H9 (cell line): ENCODE measurements around the gene EFNA1. TPM values are rescaled to one million over a fixed set of nuclear protein-coding genes. Genes with fewer than 3 reads are reported as not detected.

Experiments used
- DNase-seq: peaks from one replicate; pipeline ENCODE4 v3.0.0-alpha.2; 2017
- H2AFZ ChIP-seq: one replicate; pipeline ENCODE4 v1.6.1; 2013; ENCODE audit warnings: mild to moderate bottlenecking, low read length, control low read depth, moderate library complexity
- H2AK5ac ChIP-seq: 2 replicates; pipeline ENCODE4 v1.6.1; 2013; ENCODE audit warnings: low read length, control low read depth, mixed read lengths; ENCODE audit not compliant: insufficient read length
- H2BK120ac ChIP-seq: one replicate; pipeline ENCODE4 v1.6.1; 2013; ENCODE audit warnings: low read depth, mild to moderate bottlenecking, low read length, control low read depth, inconsistent platforms; ENCODE audit not compliant: poor library complexity, severe bottlenecking
- H2BK12ac ChIP-seq: 2 replicates; pipeline ENCODE4 v1.6.1; 2013; ENCODE audit warnings: low read length, control low read depth, mixed read lengths, low read depth; ENCODE audit not compliant: insufficient read length
- H2BK15ac ChIP-seq: 2 replicates; pipeline ENCODE4 v1.6.1; 2013; ENCODE audit warnings: low read depth, low read length, control low read depth
- H2BK20ac ChIP-seq: one replicate; pipeline ENCODE4 v1.6.1; 2013; ENCODE audit warnings: low read depth, mild to moderate bottlenecking, low read length, control low read depth, inconsistent platforms; ENCODE audit not compliant: poor library complexity, severe bottlenecking
- H2BK5ac ChIP-seq: 2 replicates; pipeline ENCODE4 v1.6.1; 2013; ENCODE audit warnings: low read length, control low read depth, mixed read lengths; ENCODE audit not compliant: insufficient read length
- H3K14ac ChIP-seq: 2 replicates; pipeline ENCODE4 v1.6.1; 2013; ENCODE audit warnings: low read length, control low read depth; ENCODE audit not compliant: insufficient read depth
- H3K18ac ChIP-seq: 2 replicates; pipeline ENCODE4 v1.6.1; 2013; ENCODE audit warnings: low read depth, mild to moderate bottlenecking, mixed read lengths, low read length, control low read depth; ENCODE audit not compliant: insufficient read length
- H3K23ac ChIP-seq: 2 replicates; pipeline ENCODE4 v1.6.1; 2013; ENCODE audit warnings: low read length, control low read depth, mixed read lengths, low read depth; ENCODE audit not compliant: insufficient read length
- H3K23me2 ChIP-seq: 2 replicates; pipeline ENCODE4 v1.6.1; 2013; ENCODE audit warnings: low read depth, mild to moderate bottlenecking, mixed read lengths, low read length, control low read depth; ENCODE audit not compliant: insufficient read length, poor library complexity, severe bottlenecking
- H3K27ac ChIP-seq: 2 replicates; pipeline ENCODE4 v1.5.1; 2013; ENCODE audit warnings: low read length, control low read depth, mixed read lengths, low read depth; ENCODE audit not compliant: insufficient read length
- H3K27me3 ChIP-seq: 2 replicates; pipeline ENCODE4 v1.6.1; 2013; ENCODE audit warnings: low read length, control low read depth, inconsistent platforms; ENCODE audit not compliant: insufficient read depth
- H3K4ac ChIP-seq: 2 replicates; pipeline ENCODE4 v1.6.1; 2013; ENCODE audit warnings: low read depth, mild to moderate bottlenecking, control low read depth, inconsistent platforms, low read length, moderate library complexity
- H3K4me1 ChIP-seq: 2 replicates; pipeline ENCODE4 v1.6.1; 2013; ENCODE audit warnings: low read length, control low read depth, inconsistent platforms; ENCODE audit not compliant: insufficient read depth
- H3K4me2 ChIP-seq: 2 replicates; pipeline ENCODE4 v1.6.1; 2013; ENCODE audit warnings: low read length, control low read depth, mixed read lengths; ENCODE audit not compliant: insufficient read length, insufficient read depth
- H3K56ac ChIP-seq: 2 replicates; pipeline ENCODE4 v1.6.1; 2013; ENCODE audit warnings: low read depth, mild to moderate bottlenecking, mixed read lengths, low read length, control low read depth; ENCODE audit not compliant: insufficient read length
- H3K79me1 ChIP-seq: 2 replicates; pipeline ENCODE4 v1.6.1; 2013; ENCODE audit warnings: low read depth, mild to moderate bottlenecking, moderate library complexity, low read length, control low read depth, inconsistent platforms; ENCODE audit not compliant: insufficient read depth, poor library complexity, severe bottlenecking
- H3K79me2 ChIP-seq: 2 replicates; pipeline ENCODE4 v1.6.1; 2013; ENCODE audit warnings: low read length, control low read depth, inconsistent platforms; ENCODE audit not compliant: insufficient read depth
- H3K9ac ChIP-seq: 2 replicates; pipeline ENCODE4 v1.6.1; 2013; ENCODE audit warnings: low read length, control low read depth, mixed read lengths; ENCODE audit not compliant: insufficient read length; ENCODE audit errors: extremely low read depth
- H3K9me3 ChIP-seq: one replicate; pipeline ENCODE4 v1.6.1; 2013; ENCODE audit warnings: low read depth, low read length, inconsistent platforms; ENCODE audit not compliant: control insufficient read depth
- H3T11ph ChIP-seq: one replicate; pipeline ENCODE4 v1.6.1; 2013; ENCODE audit warnings: mild to moderate bottlenecking, low read length, control low read depth, inconsistent platforms
- H4K20me1 ChIP-seq: one replicate; pipeline ENCODE4 v1.6.1; 2013; ENCODE audit not compliant: control insufficient read depth, insufficient read length, insufficient read depth
- H4K5ac ChIP-seq: 2 replicates; pipeline ENCODE4 v1.6.1; 2013; ENCODE audit warnings: low read depth, mild to moderate bottlenecking, mixed read lengths, low read length, control low read depth; ENCODE audit not compliant: insufficient read length
- H4K8ac ChIP-seq: replicated peaks from 2 replicates; pipeline ENCODE4 v1.6.1; 2013; ENCODE audit warnings: low read length, control low read depth, mixed read lengths, low read depth; ENCODE audit not compliant: insufficient read length
- H4K91ac ChIP-seq: 2 replicates; pipeline ENCODE4 v1.6.1; 2013; ENCODE audit warnings: low read depth, mild to moderate bottlenecking, moderate library complexity, mixed read lengths, low read length, control low read depth; ENCODE audit not compliant: insufficient read length
- H3K27ac Mint-ChIP-seq, 3 experiments: 2 replicates in 2 of 3; 3 replicates in 1 of 3; pipeline ENCODE4 v1.8.0; 2020 to 2021; ENCODE audit warnings: mixed read lengths in 3 of 3, mild to moderate bottlenecking in 1 of 3, moderate library complexity in 1 of 3
- H3K27me3 Mint-ChIP-seq: 2 replicates; pipeline ENCODE4 v1.8.0; 2021; ENCODE audit warnings: low read depth, mild to moderate bottlenecking, moderate library complexity, mixed read lengths
- H3K36me3 Mint-ChIP-seq, 3 experiments: 2 replicates in 2 of 3; 3 replicates in 1 of 3; pipeline ENCODE4 v1.8.0; 2020 to 2021; ENCODE audit warnings: low read depth in 3 of 3, mixed read lengths in 3 of 3; ENCODE audit not compliant: insufficient read depth in 1 of 3
- H3K4me1 Mint-ChIP-seq, 2 experiments: 2 replicates each; pipeline ENCODE4 v1.8.0; 2020; ENCODE audit warnings: mixed read lengths in 2 of 2
- H3K4me3 Mint-ChIP-seq, 2 experiments: 2 replicates in 1 of 2; 3 replicates in 1 of 2; pipeline ENCODE4 v1.8.0; 2020 to 2021; ENCODE audit warnings: mild to moderate bottlenecking in 2 of 2, mixed read lengths in 2 of 2, moderate library complexity in 1 of 2
- H3K9me3 Mint-ChIP-seq, 2 experiments: 2 replicates in 1 of 2; 3 replicates in 1 of 2; pipeline ENCODE4 v1.8.0; 2020; ENCODE audit warnings: mild to moderate bottlenecking in 2 of 2, mixed read lengths in 2 of 2, moderate library complexity in 1 of 2
- WGBS: extraction: QIAGEN DNeasy Blood & Tissue Kit; methylation state at CpG from one replicate; pipeline ENCODE4 v1.1.7; 2013; ENCODE audit warnings: missing lambda C conversion rate, low lambda C conversion rate, mixed read lengths; ENCODE audit not compliant: insufficient read length; ENCODE audit errors: extremely low coverage; 5-methylcytosine and 5-hydroxymethylcytosine counted together
- total RNA-seq: library from RNA; stranded (reverse); gene quantifications from 2 replicates; pipeline ENCODE4 v1.2.1, GENCODE V29; 2021
- TF ChIP-seq, protein P1 (sequence below): fragments of 200-600 bp; sonication (generic); conservative IDR thresholded peaks from 3 replicates; pipeline ENCODE4 v1.8.0; 2021; ENCODE audit warnings: antibody characterized with exemption, mild to moderate bottlenecking

EFNA1 gene
- total RNA-seq, 1 experiment from 2014 or later = 1.4 TPM

DNA sequence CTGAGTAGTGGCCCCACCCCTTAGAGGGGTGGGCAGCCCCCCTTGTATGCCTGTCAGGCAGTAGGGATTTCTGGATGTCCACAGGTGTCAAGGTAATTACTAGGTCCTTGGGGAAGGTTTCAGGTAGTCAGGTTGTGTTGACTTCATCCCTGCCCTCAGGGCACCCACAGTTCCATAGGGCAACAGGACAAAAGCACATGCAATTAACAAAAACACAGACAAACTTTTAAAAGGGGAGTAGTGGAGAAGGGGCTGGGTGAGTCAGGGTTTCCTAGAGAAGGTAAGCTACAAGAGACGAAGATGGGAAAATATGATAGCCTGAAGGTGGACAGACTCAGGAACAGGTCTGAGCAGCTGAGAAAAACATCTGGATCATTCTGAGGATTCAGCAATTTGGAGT is 31.3 kb downstream of the EFNA1 start:
- WGBS = no CpG with 5 or more reads among the region's 1 CpG
- Histone ChIP-seq H3K79me1 (no peaks in the 10 kb centered on the region), H3K79me2 (no peaks in the 10 kb centered on the region)

More for the DNA sequence above, 31.3 kb downstream of the EFNA1 start:
- H3T11ph ChIP-seq = no peak overlapping the region
- no peak overlapping the region for H3K9ac ChIP-seq
- no peak overlapping the region for H3K56ac ChIP-seq
- H3K23ac ChIP-seq = no peak overlapping the region
- peaks cover 30% of the 10 kb centered on the region for H3K27me3 Mint-ChIP-seq
- no peaks in the 10 kb centered on the region for H3K4me1 Mint-ChIP-seq
- no peak overlapping the region for H3K27ac ChIP-seq
- no peak overlapping the region for H2BK120ac ChIP-seq
- DNase-seq = no peak
- H3K23me2 ChIP-seq = no peaks in the 10 kb centered on the region
- H2BK5ac ChIP-seq = no peak overlapping the region
- no peak overlapping the region for H3K4ac ChIP-seq
- no peak overlapping the region for H3K4me3 Mint-ChIP-seq
- H4K20me1 ChIP-seq = no peaks in the 10 kb centered on the region
- peaks cover 0 to 4% of the 10 kb centered on the region in 2 experiments; a peak in 2 of 5 replicates for H3K9me3 Mint-ChIP-seq
- H3K27me3 ChIP-seq = no peaks in the 10 kb centered on the region
- H4K5ac ChIP-seq = no peak overlapping the region
- H3K36me3 Mint-ChIP-seq = no peaks in the 10 kb centered on the region
- H2BK15ac ChIP-seq = no peak overlapping the region
- no peaks in the 10 kb centered on the region for H3K9me3 ChIP-seq
- no peak overlapping the region for H3K18ac ChIP-seq
- no peak overlapping the region for H2AK5ac ChIP-seq
- no peaks in the 10 kb centered on the region for H3K4me1 ChIP-seq
- TF ChIP-seq, protein P1, sequence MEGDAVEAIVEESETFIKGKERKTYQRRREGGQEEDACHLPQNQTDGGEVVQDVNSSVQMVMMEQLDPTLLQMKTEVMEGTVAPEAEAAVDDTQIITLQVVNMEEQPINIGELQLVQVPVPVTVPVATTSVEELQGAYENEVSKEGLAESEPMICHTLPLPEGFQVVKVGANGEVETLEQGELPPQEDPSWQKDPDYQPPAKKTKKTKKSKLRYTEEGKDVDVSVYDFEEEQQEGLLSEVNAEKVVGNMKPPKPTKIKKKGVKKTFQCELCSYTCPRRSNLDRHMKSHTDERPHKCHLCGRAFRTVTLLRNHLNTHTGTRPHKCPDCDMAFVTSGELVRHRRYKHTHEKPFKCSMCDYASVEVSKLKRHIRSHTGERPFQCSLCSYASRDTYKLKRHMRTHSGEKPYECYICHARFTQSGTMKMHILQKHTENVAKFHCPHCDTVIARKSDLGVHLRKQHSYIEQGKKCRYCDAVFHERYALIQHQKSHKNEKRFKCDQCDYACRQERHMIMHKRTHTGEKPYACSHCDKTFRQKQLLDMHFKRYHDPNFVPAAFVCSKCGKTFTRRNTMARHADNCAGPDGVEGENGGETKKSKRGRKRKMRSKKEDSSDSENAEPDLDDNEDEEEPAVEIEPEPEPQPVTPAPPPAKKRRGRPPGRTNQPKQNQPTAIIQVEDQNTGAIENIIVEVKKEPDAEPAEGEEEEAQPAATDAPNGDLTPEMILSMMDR = no peak
- no peak overlapping the region for H3K4me2 ChIP-seq
- H4K91ac ChIP-seq = no peak overlapping the region
- H3K27ac Mint-ChIP-seq = no peak overlapping the region
- H4K8ac ChIP-seq = no peak overlapping the region
- H2AFZ ChIP-seq = no peak overlapping the region
- no peak overlapping the region for H2BK12ac ChIP-seq
- no peak overlapping the region for H3K14ac ChIP-seq
- H2BK20ac ChIP-seq = no peak overlapping the region
